ENCODE measurements around the gene PHF1.

DNA sequence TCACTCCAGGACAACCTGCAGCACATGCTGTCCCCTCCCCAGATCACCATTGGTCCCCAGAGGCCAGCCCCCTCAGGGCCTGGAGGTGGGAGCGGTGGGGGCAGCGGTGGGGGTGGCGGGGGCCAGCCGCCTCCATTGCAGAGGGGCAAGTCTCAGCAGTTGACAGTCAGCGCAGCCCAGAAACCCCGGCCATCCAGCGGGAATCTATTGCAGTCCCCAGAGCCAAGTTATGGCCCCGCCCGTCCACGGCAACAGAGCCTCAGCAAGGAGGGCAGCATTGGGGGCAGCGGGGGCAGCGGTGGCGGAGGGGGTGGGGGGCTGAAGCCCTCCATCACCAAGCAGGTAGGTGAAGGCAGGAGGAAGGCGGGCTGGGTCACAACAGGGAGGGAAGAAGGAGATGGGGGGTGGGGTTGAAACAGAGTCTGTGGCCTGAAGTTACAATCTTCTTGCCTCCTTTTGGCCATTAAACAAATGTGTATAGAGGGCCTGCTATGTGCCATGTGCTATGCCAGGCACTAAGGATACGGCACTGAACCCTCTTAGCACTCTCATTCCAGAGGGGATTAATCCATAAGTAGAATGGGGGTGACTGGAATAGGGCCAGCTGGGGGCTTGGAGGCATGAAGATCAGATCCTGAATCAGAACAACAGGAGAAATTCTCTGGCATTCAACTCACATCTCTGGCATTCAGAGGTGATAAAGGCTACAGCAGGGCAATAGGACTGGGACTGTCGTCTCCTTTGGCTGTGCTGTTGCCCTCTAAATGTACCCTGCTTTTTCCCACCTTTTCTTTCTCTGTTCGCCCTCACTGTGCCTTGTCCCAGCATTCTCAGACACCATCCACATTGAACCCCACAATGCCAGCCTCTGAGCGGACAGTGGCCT, 33.0 kb downstream of the PHF1 start:
- TF ChIP-seq POLR2A (IDR thresholded peaks at IDR 0.05; ENCODE audit: low read depth, low read length), result no peak
- no peak for TF ChIP-seq TAF1 (IDR thresholded peaks at IDR 0.05; ENCODE audit: low read depth, low read length)
